CD4-positive, alpha-beta T cell (primary cell): ENCODE data around the gene EHBP1L1. TPM values are rescaled to one million over a fixed set of nuclear protein-coding genes. Genes with fewer than 3 reads are reported as not detected.

Experiments
- ATAC-seq: fragments of 200-7000 bp; cut with Tn5 transposase; one replicate; pipeline ENCODE4 v1.10.0; 2022; ENCODE audit warnings: mild to moderate bottlenecking; ENCODE audit not compliant: poor library complexity
- CTCF ChIA-PET: fragments of 350-600 bp; sonication (Branson Sonifier 250); formaldehyde crosslinking; loops from one replicate; lab custom pipeline; 2021; ENCODE audit warnings: antibody characterized with exemption, inconsistent platforms; lab: Charles Lee
- POLR2A ChIA-PET: fragments of 350-600 bp; sonication (Branson Sonifier 250); formaldehyde crosslinking; loops from one replicate; lab custom pipeline; 2021; ENCODE audit warnings: antibody characterized with exemption, inconsistent platforms; lab: Charles Lee
- DNase-seq, 14 experiments: peaks; one replicate each; pipeline ENCODE4 v3.0.0-alpha.2; 2013 to 2020; ENCODE audit warnings: mixed read lengths in 2 of 14
- H3K27ac ChIP-seq, 2 donors: one replicate each; pipeline versions ENCODE4 v1.5.1 to v1.7.0; 2013; ENCODE audit warnings: low read length in 2 of 2, low read depth in 1 of 2, mild to moderate bottlenecking in 1 of 2
- H3K27me3 ChIP-seq, 2 experiments: 1 replicate in 1 of 2; 2 replicates in 1 of 2; pipeline versions ENCODE4 v1.6.1 to v1.7.0; 2013; ENCODE audit warnings: low read length in 2 of 2, control low read depth in 1 of 2, mild to moderate bottlenecking in 1 of 2, moderate library complexity in 1 of 2; ENCODE audit not compliant: insufficient read depth in 2 of 2, control insufficient read depth in 1 of 2
- H3K36me3 ChIP-seq: one replicate; pipeline ENCODE4 v1.6.1; 2013; ENCODE audit warnings: low read length, control low read depth; ENCODE audit not compliant: insufficient read depth
- H3K4me1 ChIP-seq: one replicate; pipeline ENCODE4 v1.6.1; 2013; ENCODE audit warnings: low read length, control low read depth; ENCODE audit not compliant: insufficient read depth
- H3K4me3 ChIP-seq: one replicate; pipeline ENCODE4 v1.5.1; 2013; ENCODE audit warnings: mild to moderate bottlenecking, low read length, moderate library complexity
- H3K9me3 ChIP-seq, 2 experiments: 1 replicate in 1 of 2; 2 replicates in 1 of 2; pipeline versions ENCODE4 v1.6.1 to v1.7.0; 2013; ENCODE audit warnings: low read length in 2 of 2, mild to moderate bottlenecking in 2 of 2, control low read depth in 1 of 2, moderate library complexity in 1 of 2; ENCODE audit not compliant: control insufficient read depth in 1 of 2, insufficient read depth in 1 of 2
- H3K27ac Mint-ChIP-seq: one replicate; pipeline ENCODE4 v1.8.0; 2020; ENCODE audit warnings: mixed read lengths
- H3K27me3 Mint-ChIP-seq: one replicate; pipeline ENCODE4 v1.8.0; 2021; ENCODE audit warnings: mixed read lengths
- H3K36me3 Mint-ChIP-seq: one replicate; pipeline ENCODE4 v1.8.0; 2021; ENCODE audit warnings: low read depth, mixed read lengths
- H3K4me1 Mint-ChIP-seq: one replicate; pipeline ENCODE4 v1.8.0; 2021; ENCODE audit warnings: low read depth, mixed read lengths
- H3K4me3 Mint-ChIP-seq: one replicate; pipeline ENCODE4 v1.8.0; 2020; ENCODE audit warnings: mild to moderate bottlenecking, mixed read lengths
- H3K9me3 Mint-ChIP-seq: one replicate; pipeline ENCODE4 v1.8.0; 2020; ENCODE audit warnings: mixed read lengths
- CTCF ChIP-seq: fragments of 200-600 bp; IDR thresholded peaks from one replicate; pipeline ENCODE4 v1.8.0; 2022; ENCODE audit warnings: antibody characterized with exemption, mild to moderate bottlenecking
- intact Hi-C, 2 experiments: fragments of 100-400 bp; cut with DNase I in 1 of 2; cut with micrococcal nuclease in 1 of 2; formaldehyde crosslinking; loops; one replicate each; pipeline versions ENCODE4 v1.15.1 to v1.9.0; 2023 to 2025; cut with DNase I, micrococcal nuclease
- total RNA-seq, 174 experiments: library from RNA in 2 of 174; stranded (reverse) in 2 of 174; gene quantifications; one replicate each; pipeline ENCODE4 v1.2.3 and lab custom pipeline; 2021 to 2026

Gene EHBP1L1
- total RNA-seq, 2 experiments from 2014 or later = 82.6 to 88.5 TPM

GRCh38 chr11:65590240-65590738 lies 14.4 kb downstream of the EHBP1L1 start:
- peaks cover 27% of the 10 kb centered on the region for H3K4me1 Mint-ChIP-seq
- H3K27ac Mint-ChIP-seq = no peak overlapping the region
- CTCF ChIA-PET = interaction anchor here (0.8 to 5.6 kb wide), 3 partner anchors 14 to 60 kb away, joined by 3 to 86 read pairs (median 31); partner anchors contain the start of gene EHBP1L1

GRCh38 chr11:65591939-65592857 lies 16.3 kb downstream of the EHBP1L1 start:
- Histone ChIP-seq H3K4me1 (peaks cover 46% of the 10 kb centered on the region), H3K27me3 (no peaks in the 10 kb centered on the region), H3K27ac (no peak overlapping the region), H3K36me3 (peaks cover 36% of the 10 kb centered on the region), H3K4me3 (no peak overlapping the region), H3K9me3 (no peaks in the 10 kb centered on the region)
- ChIA-PET POLR2A (interaction anchor here (0.8 to 4.7 kb wide), 4 partner anchors 12 to 52 kb away, joined by 3 to 23 read pairs (median 13); partner anchors contain the start of genes EHBP1L1 and FAM89B), CTCF (interaction anchor here (1.0 to 3.9 kb wide), 3 partner anchors 19 to 53 kb away, joined by 3 to 48 read pairs (median 8); partner anchors contain the start of gene FAM89B)
- intact Hi-C loops = no loop called here
- H3K9me3 Mint-ChIP-seq = no peaks in the 10 kb centered on the region
- peak in 1 of 14 experiments; percentile 41 for DNase-seq
- no peak for ATAC-seq
- no peak overlapping the region for H3K27ac Mint-ChIP-seq
- H3K4me1 Mint-ChIP-seq = peaks cover 32% of the 10 kb centered on the region
- H3K4me3 Mint-ChIP-seq = no peak overlapping the region
- no peak for TF ChIP-seq CTCF
- H3K27me3 Mint-ChIP-seq = no peaks in the 10 kb centered on the region
- H3K36me3 Mint-ChIP-seq = peaks cover 35% of the 10 kb centered on the region

More at GRCh38 chr11:65590240-65590738, 14.4 kb downstream of the EHBP1L1 start:
- TF ChIP-seq CTCF = no peak
- Mint-ChIP-seq H3K27me3 (no peaks in the 10 kb centered on the region), H3K9me3 (no peaks in the 10 kb centered on the region), H3K36me3 (peaks cover 42% of the 10 kb centered on the region), H3K4me3 (no peak overlapping the region)
- intact Hi-C loops = loop anchor here in 1 of 2 experiments (1.0 kb wide), 1 partner anchor 12 kb away; no protein-coding TSS in a partner anchor
- Histone ChIP-seq H3K4me1 (peaks cover 44% of the 10 kb centered on the region), H3K9me3 (no peaks in the 10 kb centered on the region), H3K36me3 (peaks cover 47% of the 10 kb centered on the region), H3K4me3 (no peak overlapping the region), H3K27me3 (no peaks in the 10 kb centered on the region), H3K27ac (no peak overlapping the region)
- POLR2A ChIA-PET = interaction anchor here (0.6 to 3.3 kb wide), 4 partner anchors 14 to 92 kb away, joined by 3 to 28 read pairs (median 4); partner anchors contain the start of genes EHBP1L1, MALAT1 and SCYL1
- peak in 1 of 14 experiments; percentile 22 for DNase-seq
- ATAC-seq = no peak

DNA sequence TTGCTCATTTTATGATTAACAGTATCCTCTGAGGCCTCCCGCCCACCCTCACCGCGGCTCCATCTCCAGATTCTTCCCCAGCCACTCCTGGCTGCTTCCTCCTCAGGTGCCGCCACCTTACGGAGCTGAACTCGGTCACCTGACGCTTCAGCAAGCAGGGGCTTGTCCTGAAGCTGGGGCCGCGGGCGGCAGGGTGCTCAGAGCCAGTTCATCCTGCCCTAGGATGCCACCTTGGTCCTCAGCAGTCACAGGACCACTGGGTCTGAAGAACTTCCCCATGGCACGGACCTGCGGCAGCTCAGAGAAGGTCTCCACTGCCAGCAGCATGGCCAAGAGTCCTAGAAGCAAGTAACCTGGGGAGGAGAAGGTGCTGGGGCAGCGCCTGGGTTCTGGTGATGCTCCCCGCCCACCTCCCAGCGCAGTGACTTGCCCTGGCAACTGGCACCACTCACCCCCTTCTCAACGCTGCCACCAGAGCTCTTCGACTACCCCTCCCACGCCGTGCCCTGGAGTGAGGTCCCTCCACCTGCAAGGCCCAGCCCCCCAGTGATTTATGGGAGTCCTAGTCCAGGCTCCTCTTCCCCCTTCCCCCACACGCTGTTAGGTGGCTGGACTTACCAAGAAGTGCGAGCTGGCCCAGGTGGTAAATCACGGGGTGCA lies 17.1 kb downstream of the EHBP1L1 start:
- peaks cover 42% of the 10 kb centered on the region for H3K36me3 Mint-ChIP-seq
- H3K9me3 Mint-ChIP-seq = no peaks in the 10 kb centered on the region
- no peak overlapping the region for H3K27ac Mint-ChIP-seq
- Histone ChIP-seq H3K4me3 (no peak overlapping the region), H3K4me1 (peaks cover 38% of the 10 kb centered on the region), H3K27me3 (no peaks in the 10 kb centered on the region), H3K9me3 (no peaks in the 10 kb centered on the region), H3K36me3 (peaks cover 36% of the 10 kb centered on the region), H3K27ac (no peak overlapping the region)
- intact Hi-C loops = loop anchor here in 1 of 2 experiments (1.0 kb wide), 1 partner anchor 227 kb away; no protein-coding TSS in a partner anchor
- no peak for ATAC-seq
- no peak for DNase-seq
- ChIA-PET CTCF (interaction anchor here (1.1 to 3.9 kb wide), 7 partner anchors 11 to 52 kb away, joined by 3 to 48 read pairs (median 8); partner anchors contain the start of genes FAM89B and ZNRD2), POLR2A (interaction anchor here (1.1 to 4.7 kb wide), 7 partner anchors 17 to 70 kb away, joined by 3 to 23 read pairs (median 10); partner anchors contain the start of genes EHBP1L1, FAM89B, PCNX3 and RELA)
- TF ChIP-seq CTCF = no peak
- peaks cover 24% of the 10 kb centered on the region for H3K4me1 Mint-ChIP-seq
- no peaks in the 10 kb centered on the region for H3K27me3 Mint-ChIP-seq
- H3K4me3 Mint-ChIP-seq = no peak overlapping the region
